Measurements from ENCODE around the gene ABCC10. TPM values are rescaled to one million over a fixed set of nuclear protein-coding genes. Genes with fewer than 3 reads are reported as not detected.
"Not testable (repeated sequence)": the region's sequence is repeated elsewhere in the genome, so short reads cannot be mapped to it uniquely, and the experiment has no call there.

ABCC10 gene
- polyA plus RNA-seq, 1 donor from 2014 or later: 22.4 TPM

- no peaks in the 10 kb centered on the region for H3K9me3 ChIP-seq (ENCODE audit: low read length)
- H3K9me2 ChIP-seq (ENCODE audit: insufficient read depth, low read length): no peaks in the 10 kb centered on the region
- TF ChIP-seq EP300 (conservative IDR thresholded peaks at IDR 0.05; ENCODE audit: poor library complexity, severe bottlenecking) (no peak), MXI1 (conservative IDR thresholded peaks at IDR 0.05; ENCODE audit: poor library complexity, severe bottlenecking) (no peak), TAF1 (IDR thresholded peaks at IDR 0.05; ENCODE audit: low read depth) (no peak), EZH2 (IDR thresholded peaks at IDR 0.05; ENCODE audit: borderline replicate concordance, insufficient read depth, low read length, poor library complexity, severe bottlenecking) (no peak), SMC3 (conservative IDR thresholded peaks at IDR 0.05; ENCODE audit: poor library complexity) (no peak), RAD21 (conservative IDR thresholded peaks at IDR 0.05) (no peak), CTCF (IDR thresholded peaks at IDR 0.05; ENCODE audit: poor library complexity, severe bottlenecking) (no peak), POLR2AphosphoS5 (IDR thresholded peaks at IDR 0.05) (no peak), REST (IDR thresholded peaks at IDR 0.05; ENCODE audit: borderline replicate concordance) (no peak)
These were observed 7.2 kb upstream of the ABCC10 start for GRCh38 chr6:43420012-43420709.

GRCh38 chr6:43421831-43422230 is 5.5 kb upstream of the ABCC10 start:
- H4K20me1 ChIP-seq (ENCODE audit: insufficient read depth): no peaks in the 10 kb centered on the region
- H3K9me2 ChIP-seq (ENCODE audit: insufficient read depth, low read length): no peaks in the 10 kb centered on the region
- H2AFZ ChIP-seq (ENCODE audit: low read depth, low read length): no peak overlapping the region
- H3K4me2 ChIP-seq (ENCODE audit: low read length): no peak overlapping the region
- no peak overlapping the region for H3K27ac ChIP-seq (ENCODE audit: low read length)
- TF ChIP-seq CTCF (IDR thresholded peaks at IDR 0.05; ENCODE audit: poor library complexity, severe bottlenecking): no peak
- TF ChIP-seq RAD21 (conservative IDR thresholded peaks at IDR 0.05): no peak
- TF ChIP-seq POLR2AphosphoS5 (IDR thresholded peaks at IDR 0.05): no peak
- H3K79me2 ChIP-seq (replicated peaks; ENCODE audit: insufficient read depth, low read length): no peaks in the 10 kb centered on the region
- no peaks in the 10 kb centered on the region for H3K9me3 ChIP-seq (ENCODE audit: low read length)
- H3K36me3 ChIP-seq (ENCODE audit: insufficient read depth, low read length): no peaks in the 10 kb centered on the region
- no peak overlapping the region for H3K4me3 ChIP-seq (ENCODE audit: low read length)
- no peaks in the 10 kb centered on the region for H3K27me3 ChIP-seq (ENCODE audit: insufficient read depth, low read depth, low read length)
- H3F3A ChIP-seq (ENCODE audit: insufficient read depth, low read length, poor library complexity, severe bottlenecking): no peaks in the 10 kb centered on the region
- H3K9ac ChIP-seq (ENCODE audit: low read length): no peak overlapping the region

More at GRCh38 chr6:43420012-43420709, 7.2 kb upstream of the ABCC10 start:
- H3K79me2 ChIP-seq (replicated peaks; ENCODE audit: insufficient read depth, low read length): no peaks in the 10 kb centered on the region
- H3K27me3 ChIP-seq (ENCODE audit: insufficient read depth, low read depth, low read length): no peaks in the 10 kb centered on the region
- H3K27ac ChIP-seq (ENCODE audit: low read length): no peak overlapping the region
- H3K4me2 ChIP-seq (ENCODE audit: low read length): no peak overlapping the region
- no peaks in the 10 kb centered on the region for H4K20me1 ChIP-seq (ENCODE audit: insufficient read depth)
- H3K9ac ChIP-seq (ENCODE audit: low read length): no peak overlapping the region
- no peak overlapping the region for H2AFZ ChIP-seq (ENCODE audit: low read depth, low read length)
- no peaks in the 10 kb centered on the region for H3K36me3 ChIP-seq (ENCODE audit: insufficient read depth, low read length)
- H3K4me3 ChIP-seq (ENCODE audit: low read length): no peak overlapping the region
- H3F3A ChIP-seq (ENCODE audit: insufficient read depth, low read length, poor library complexity, severe bottlenecking): no peaks in the 10 kb centered on the region

- H3F3A ChIP-seq (ENCODE audit: insufficient read depth, low read length, poor library complexity, severe bottlenecking); H3K27me3 ChIP-seq (ENCODE audit: insufficient read depth, low read depth, low read length); H3K36me3 ChIP-seq (ENCODE audit: insufficient read depth, low read length); H3K4me3 ChIP-seq (ENCODE audit: low read length); H3K4me2 ChIP-seq (ENCODE audit: low read length); H4K20me1 ChIP-seq (ENCODE audit: insufficient read depth); H2AFZ ChIP-seq (ENCODE audit: low read depth, low read length); H3K9me2 ChIP-seq (ENCODE audit: insufficient read depth, low read length); H3K27ac ChIP-seq (ENCODE audit: low read length); H3K79me2 ChIP-seq (replicated peaks; ENCODE audit: insufficient read depth, low read length); H3K9ac ChIP-seq (ENCODE audit: low read length); H3K9me3 ChIP-seq (ENCODE audit: low read length): not testable (repeated sequence)
These were observed 2.3 kb upstream of the ABCC10 start for GRCh38 chr6:43425083-43425482.

Measured in neural cell (in vitro differentiated cells).